HepG2 (cell line): ENCODE results near the gene GPBAR1. TPM values are rescaled to one million over a fixed set of nuclear protein-coding genes. Genes with fewer than 3 reads are reported as not detected.

Experiments used
- ASH2L ChIP-seq: fragments of 300-600, 200-600 bp; sonication (generic); IDR thresholded peaks from 2 replicates; pipeline ENCODE4 v1.7.0; 2017; ENCODE audit warnings: low read depth, mild to moderate bottlenecking, moderate library complexity, mixed read lengths, low read length; ENCODE audit not compliant: insufficient read length
- CEBPB ChIP-seq: IDR thresholded peaks from 2 replicates; pipeline ENCODE4 v1.6.1; 2011; ENCODE audit warnings: low read depth, low read length, improper control_type of control experiment, borderline replicate concordance
- FOSL2 ChIP-seq: sonication (generic); formaldehyde crosslinking; IDR thresholded peaks from 2 replicates; pipeline ENCODE4 v1.4.0; 2020; ENCODE audit warnings: missing genetic modification reagents
- HNF4A ChIP-seq: sonication (generic); formaldehyde crosslinking; IDR thresholded peaks from 2 replicates; pipeline ENCODE4 v1.4.0; 2020; ENCODE audit warnings: missing genetic modification reagents
- XBP1 ChIP-seq: sonication (generic); formaldehyde crosslinking; IDR thresholded peaks from 2 replicates; pipeline ENCODE4 v1.5.0; 2020; ENCODE audit warnings: missing genetic modification reagents
- ZFX ChIP-seq: sonication (generic); formaldehyde crosslinking; IDR thresholded peaks from 2 replicates; pipeline ENCODE4 v1.4.0; 2020; ENCODE audit warnings: mild to moderate bottlenecking, low read depth, missing genetic modification reagents, moderate library complexity
- ZNF33B ChIP-seq: sonication (generic); formaldehyde crosslinking; IDR thresholded peaks from 2 replicates; pipeline ENCODE4 v1.5.1; 2020; ENCODE audit warnings: mild to moderate bottlenecking, missing genetic modification reagents
- ZNF616 ChIP-seq: sonication (generic); formaldehyde crosslinking; IDR thresholded peaks from 2 replicates; pipeline ENCODE4 v1.5.0; 2020; ENCODE audit warnings: low read depth, mild to moderate bottlenecking, missing genetic modification reagents
- polyA plus RNA-seq, 8 experiments: library from polyadenylated mRNA; depleted of rRNA in 3 of 8; stranded (reverse) in 7 of 8; unstranded in 1 of 8; fragments of >200 nt; fragmentation: Illumina TruSeq in 4 of 8; extraction: Trizol in 4 of 8; gene quantifications; 2 replicates each; pipeline versions ENCODE4 v1.2.1 to v1.2.3, GENCODE V29; 2011 to 2016; ENCODE audit warnings: low read depth in 4 of 8, missing spikeins in 1 of 8, mixed read lengths in 1 of 8; ENCODE audit not compliant: insufficient read depth in 1 of 8
- total RNA-seq, 5 experiments: library from RNA; depleted of rRNA; stranded (reverse); fragments of >200 nt; fragmentation: Illumina TruSeq; extraction: Trizol; gene quantifications; 2 replicates each; pipeline ENCODE4 v1.2.3, GENCODE V29; 2016; ENCODE audit warnings: low read depth in 1 of 5
- TF ChIP-seq, protein P1 (sequence below): sonication (generic); formaldehyde crosslinking; IDR thresholded peaks from 2 replicates; pipeline ENCODE4 v1.8.0; 2022; ENCODE audit warnings: missing genetic modification reagents, mild to moderate bottlenecking, borderline replicate concordance
- TF ChIP-seq, protein P2 (sequence below): sonication (generic); formaldehyde crosslinking; IDR thresholded peaks from 2 replicates; pipeline ENCODE4 v1.4.0; 2020; ENCODE audit warnings: missing genetic modification reagents
- TF ChIP-seq, protein P3 (sequence below): sonication (generic); formaldehyde crosslinking; conservative IDR thresholded peaks from 2 replicates; pipeline ENCODE4 v1.4.0; 2020; ENCODE audit warnings: missing genetic modification reagents
- TF ChIP-seq, protein P4 (sequence below): sonication (generic); formaldehyde crosslinking; IDR thresholded peaks from 2 replicates; pipeline ENCODE4 v1.5.0; 2020; ENCODE audit warnings: missing genetic modification reagents

GPBAR1 gene
- total and polyA plus RNA-seq, 2 of the 13 experiments (the other 11 are each of a cell fraction or from before 2014, with no cell fraction given): 0.05 to 0.09 TPM

DNA sequence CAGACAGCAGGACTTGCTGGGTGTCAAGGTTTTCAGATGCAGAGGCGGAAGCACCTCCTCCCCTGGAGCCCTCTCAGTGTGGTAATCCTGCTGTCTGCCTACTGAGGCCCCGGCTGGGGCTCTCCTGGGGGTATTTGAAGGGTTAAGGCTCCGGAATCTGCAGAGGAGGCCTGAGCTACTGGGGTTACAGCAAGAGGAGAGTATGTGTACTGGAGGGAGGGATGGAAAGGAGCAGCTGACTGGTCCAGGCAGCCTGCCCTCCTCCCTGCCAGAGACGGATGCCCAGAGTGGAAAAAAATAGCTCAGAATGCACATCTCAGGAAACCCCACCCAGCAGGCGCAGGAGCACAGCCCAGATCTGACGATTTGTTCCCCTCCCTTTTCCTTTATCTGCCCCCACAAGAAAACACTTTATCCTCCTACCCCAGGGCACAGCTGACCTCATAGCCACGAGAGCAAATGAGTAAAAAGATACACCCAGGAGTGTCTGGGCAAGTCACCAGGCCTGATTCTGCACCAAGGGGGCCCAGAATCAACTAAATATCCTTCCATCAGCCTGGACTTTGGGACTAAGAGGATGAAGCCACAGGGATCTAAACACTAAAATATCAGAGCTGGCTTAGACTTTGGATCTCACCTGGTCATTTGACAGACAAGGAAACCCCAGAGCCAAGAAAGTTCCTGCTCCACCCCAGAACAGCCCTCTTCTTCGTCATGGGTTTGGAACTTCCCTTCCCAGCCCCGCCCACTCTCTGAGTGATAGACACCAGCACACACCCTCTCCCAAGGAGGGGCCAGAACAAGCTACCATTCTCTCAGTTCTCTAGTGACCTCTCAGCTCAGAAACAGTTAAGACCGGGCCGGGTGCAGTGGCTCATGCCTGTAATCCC is 26.0 kb downstream of the GPBAR1 start (continued):
- TF ChIP-seq ZFX (CRISPR knock-in tag) (peak; percentile 37; the same call in 1 of the 2 replicates), ASH2L (peak; percentile 49), ZNF33B (no peak), CEBPB (no peak), FOSL2 (CRISPR knock-in tag) (peak; percentile 83), XBP1 (CRISPR knock-in tag) (no peak), ZNF616 (CRISPR knock-in tag) (no peak), HNF4A (CRISPR knock-in tag) (peak; percentile 75)
- TF ChIP-seq, protein P1, sequence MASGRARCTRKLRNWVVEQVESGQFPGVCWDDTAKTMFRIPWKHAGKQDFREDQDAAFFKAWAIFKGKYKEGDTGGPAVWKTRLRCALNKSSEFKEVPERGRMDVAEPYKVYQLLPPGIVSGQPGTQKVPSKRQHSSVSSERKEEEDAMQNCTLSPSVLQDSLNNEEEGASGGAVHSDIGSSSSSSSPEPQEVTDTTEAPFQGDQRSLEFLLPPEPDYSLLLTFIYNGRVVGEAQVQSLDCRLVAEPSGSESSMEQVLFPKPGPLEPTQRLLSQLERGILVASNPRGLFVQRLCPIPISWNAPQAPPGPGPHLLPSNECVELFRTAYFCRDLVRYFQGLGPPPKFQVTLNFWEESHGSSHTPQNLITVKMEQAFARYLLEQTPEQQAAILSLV (CRISPR knock-in tag): 0 out of 2 replicates have a peak, but pooled peaks have one; percentile 10
- TF ChIP-seq, protein P2, sequence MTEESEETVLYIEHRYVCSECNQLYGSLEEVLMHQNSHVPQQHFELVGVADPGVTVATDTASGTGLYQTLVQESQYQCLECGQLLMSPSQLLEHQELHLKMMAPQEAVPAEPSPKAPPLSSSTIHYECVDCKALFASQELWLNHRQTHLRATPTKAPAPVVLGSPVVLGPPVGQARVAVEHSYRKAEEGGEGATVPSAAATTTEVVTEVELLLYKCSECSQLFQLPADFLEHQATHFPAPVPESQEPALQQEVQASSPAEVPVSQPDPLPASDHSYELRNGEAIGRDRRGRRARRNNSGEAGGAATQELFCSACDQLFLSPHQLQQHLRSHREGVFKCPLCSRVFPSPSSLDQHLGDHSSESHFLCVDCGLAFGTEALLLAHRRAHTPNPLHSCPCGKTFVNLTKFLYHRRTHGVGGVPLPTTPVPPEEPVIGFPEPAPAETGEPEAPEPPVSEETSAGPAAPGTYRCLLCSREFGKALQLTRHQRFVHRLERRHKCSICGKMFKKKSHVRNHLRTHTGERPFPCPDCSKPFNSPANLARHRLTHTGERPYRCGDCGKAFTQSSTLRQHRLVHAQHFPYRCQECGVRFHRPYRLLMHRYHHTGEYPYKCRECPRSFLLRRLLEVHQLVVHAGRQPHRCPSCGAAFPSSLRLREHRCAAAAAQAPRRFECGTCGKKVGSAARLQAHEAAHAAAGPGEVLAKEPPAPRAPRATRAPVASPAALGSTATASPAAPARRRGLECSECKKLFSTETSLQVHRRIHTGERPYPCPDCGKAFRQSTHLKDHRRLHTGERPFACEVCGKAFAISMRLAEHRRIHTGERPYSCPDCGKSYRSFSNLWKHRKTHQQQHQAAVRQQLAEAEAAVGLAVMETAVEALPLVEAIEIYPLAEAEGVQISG: 0 out of 2 replicates have a peak, but pooled peaks have one; percentile 9
- TF ChIP-seq, protein P3, sequence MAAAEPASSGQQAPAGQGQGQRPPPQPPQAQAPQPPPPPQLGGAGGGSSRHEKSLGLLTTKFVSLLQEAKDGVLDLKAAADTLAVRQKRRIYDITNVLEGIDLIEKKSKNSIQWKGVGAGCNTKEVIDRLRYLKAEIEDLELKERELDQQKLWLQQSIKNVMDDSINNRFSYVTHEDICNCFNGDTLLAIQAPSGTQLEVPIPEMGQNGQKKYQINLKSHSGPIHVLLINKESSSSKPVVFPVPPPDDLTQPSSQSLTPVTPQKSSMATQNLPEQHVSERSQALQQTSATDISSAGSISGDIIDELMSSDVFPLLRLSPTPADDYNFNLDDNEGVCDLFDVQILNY (CRISPR knock-in tag): no peak
- TF ChIP-seq, protein P4, sequence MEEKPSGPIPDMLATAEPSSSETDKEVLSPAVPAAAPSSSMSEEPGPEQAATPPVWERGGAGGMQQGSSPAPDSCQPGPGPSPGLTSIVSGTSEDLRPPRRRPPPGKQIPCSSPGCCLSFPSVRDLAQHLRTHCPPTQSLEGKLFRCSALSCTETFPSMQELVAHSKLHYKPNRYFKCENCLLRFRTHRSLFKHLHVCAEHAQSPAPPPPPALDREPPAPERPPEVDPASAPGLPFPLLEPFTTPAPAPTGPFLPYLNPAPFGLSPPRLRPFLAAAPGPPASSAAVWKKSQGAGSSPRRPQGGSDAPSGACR (CRISPR knock-in tag): 0 out of 2 replicates have a peak, but pooled peaks have one; percentile 28
- TF ChIP-seq, all 625 proteins: peak for 79
